ENCODE data around the gene GSK3B.
"Not testable (repeated sequence)": the region's sequence is repeated elsewhere in the genome, so short reads cannot be mapped to it uniquely, and the experiment has no call there.

The GSK3B gene

DNA sequence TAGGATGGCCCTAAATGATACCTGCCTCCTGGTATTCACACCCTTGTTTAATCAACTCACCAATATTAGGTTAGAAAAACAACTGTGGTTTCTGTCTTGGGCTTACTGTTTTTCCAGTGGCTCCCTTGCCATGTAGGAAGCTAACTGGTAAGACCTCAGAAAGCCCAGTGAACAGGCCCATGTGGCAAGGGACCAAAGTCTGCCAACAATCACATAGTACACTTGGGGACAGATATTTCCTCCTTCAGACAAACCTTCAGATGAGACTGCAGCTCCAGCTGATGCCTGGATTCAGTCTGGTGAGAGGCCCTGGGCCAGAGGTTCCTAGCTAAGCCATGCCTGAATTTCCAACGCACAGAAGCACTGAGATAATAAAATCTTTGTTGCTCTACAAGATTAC lies 96.1 kb downstream of the GSK3B start:
- no peak for DNase-seq

DNA sequence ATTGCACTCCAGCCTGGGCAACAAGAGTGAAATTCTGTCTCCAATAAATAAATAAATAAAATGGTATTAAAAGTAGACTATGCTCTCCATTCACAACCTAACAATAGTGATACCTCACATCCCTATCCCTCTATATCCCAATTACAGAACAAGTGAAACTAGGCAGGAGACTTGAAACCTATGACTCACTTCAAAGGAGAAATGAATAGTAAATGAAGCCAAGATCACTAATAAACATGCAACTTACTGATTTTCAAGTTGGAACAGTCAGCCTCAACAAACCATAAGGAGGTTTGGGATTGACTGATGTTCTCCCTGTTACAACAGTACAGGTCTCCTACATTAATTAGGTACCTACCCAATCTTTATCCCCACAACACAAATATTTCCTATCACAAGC lies 103.4 kb downstream of the GSK3B start:
- no peak for DNase-seq

DNA sequence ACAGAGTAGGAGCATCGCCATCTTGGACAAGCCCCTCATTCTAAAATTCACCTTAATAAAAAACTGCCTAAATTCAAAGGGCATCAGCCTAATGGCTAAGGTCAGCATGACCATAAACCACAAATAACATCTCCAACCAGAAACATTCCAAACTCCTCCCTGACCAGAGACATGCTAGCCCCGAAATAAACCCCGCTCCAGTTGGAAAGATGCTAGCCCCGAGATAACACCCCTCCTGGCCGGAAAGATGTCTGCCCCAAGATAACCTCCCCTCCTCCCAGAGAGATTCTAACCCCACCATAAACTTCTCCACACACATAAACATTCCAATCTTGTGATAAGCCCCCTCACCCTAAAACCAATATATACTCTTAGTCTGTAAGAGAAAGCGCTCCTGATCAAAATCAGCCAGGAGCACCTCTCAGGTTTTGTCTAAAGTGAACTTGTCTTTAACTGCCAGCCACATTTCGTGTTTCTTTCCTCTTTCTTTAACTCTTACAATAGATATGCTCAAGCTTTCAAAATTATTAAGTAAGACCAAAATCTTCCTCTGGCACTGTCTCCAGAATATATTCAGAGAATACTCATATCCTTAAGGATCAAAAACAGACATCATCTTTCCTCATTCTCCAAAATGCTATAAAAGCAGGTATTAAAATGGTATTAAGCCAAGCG lies 104.1 kb downstream of the GSK3B start:
- no peak for DNase-seq

DNA sequence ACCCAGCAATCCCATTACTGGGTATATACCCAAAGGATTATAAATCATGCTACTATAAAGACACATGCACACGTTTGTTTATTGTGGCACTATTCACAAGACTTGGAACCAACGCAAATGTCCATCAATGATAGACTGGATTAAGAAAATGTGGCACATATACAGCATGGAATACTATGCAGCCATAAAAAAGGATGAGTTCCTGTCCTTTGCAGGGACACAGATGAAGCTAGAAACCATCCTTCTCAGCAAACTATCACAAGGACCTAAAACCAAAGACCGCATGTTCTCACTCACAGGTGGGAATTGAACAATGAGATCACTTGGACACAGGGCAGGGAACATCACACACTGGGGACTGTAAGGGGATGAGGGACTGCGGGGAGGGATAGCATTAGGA lies 107.4 kb downstream of the GSK3B start:
- not testable (repeated sequence) for DNase-seq

DNA sequence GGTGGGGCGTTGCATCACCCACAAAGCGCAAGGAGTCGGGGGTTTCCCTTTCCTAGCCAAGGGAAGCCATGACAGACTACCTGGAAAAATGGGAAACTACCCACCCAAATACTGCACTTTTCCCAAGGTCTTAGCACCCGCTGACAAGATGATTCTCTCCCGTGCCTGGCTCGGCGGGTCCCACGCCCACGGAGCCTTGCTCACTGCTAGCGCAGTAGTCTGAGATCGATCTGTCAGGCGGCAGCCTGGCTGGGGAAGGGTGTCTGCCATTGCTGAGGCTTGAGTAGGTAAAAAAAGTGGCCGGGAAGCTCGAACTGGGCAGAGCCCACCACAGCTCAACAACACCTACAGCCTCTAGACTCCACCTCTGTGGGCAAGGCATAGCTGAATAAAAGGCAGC lies 112.9 kb downstream of the GSK3B start:
- no peak for DNase-seq

DNA sequence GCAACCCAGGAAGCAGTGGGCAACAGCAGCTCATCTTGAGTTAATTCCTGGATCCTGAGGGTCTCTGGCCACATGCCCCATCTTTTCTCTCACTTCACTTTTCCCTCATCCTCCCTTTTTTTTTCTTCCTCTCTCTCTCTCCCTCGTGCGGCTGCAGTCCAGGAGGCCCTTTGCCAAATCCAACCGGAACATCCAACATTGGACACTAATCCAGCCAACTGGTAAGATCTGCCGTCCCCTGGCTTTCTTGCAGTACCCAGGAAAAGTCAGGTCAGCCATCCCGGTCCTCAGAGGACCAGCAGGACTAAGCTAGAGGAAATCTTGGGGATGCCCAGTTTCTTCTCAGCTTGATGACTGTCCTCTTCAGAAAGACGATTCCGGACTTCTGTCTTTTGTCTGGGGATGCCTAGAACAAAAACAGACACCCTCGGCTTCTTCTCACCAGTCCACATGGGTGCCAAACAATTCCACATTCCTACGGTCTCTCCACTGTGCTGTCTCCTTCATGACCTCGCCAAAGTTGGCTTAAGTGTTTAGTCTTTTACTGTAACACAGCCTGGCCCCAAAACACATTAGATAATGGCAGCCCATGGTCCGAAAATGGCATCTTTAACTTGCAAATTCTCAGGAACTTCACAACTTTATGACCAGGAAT lies 115.6 kb downstream of the GSK3B start:
- DNase-seq = no peak

DNA sequence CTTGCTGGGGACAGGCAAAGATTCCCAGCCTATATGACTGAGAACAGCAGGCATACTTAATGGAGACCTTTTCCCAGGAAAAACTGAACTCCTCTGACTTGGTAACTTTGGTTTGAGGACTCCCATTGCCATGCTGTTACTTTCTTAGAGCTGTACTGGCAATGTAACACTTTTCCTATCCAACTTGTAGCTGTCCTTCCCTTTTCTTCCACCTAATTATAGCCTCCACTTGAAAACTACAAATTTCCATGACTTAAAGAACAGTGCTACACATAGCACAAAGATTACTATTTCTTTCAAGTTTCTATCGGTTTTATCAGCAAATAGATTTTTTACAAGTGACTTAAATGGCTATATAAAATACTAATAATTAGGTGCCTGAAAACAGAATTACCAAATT lies 116.9 kb downstream of the GSK3B start:
- DNase-seq = no peak

DNA sequence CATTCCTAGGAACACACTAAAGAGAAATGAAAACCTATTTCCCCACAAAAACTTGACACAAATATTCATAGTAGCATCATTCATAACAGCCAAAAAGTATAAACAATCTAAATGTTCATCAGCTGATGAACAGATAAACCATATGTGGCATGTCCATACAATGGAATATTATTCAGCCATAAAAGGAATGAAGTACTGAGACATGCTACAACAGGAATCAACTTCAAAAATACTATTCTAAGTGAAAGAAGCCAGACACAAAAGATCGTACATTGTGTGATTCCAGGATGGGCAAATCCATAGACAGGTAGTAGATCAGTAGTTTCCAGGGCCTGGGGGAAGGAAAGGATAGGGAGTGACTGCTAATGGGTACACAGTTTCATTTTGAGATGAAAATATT lies 118.0 kb downstream of the GSK3B start:
- no peak for DNase-seq

DNA sequence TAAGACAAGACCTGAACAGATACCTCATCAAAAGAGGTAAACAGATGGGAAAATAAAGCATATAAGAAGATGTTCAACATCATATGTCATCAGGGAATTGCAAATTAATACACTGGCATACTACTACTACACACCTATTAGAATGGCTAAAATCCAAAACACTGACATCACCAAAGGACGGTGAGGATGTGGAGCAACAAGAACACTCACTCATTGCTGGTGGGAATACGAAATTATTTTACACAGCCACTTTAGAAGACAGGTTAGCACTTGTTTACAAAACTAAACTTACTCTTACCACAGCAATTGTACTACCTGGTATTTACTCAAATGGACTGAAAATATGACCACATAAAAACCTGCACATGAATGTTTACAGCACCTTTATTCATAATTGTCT lies 119.6 kb downstream of the GSK3B start:
- DNase-seq = no peak

DNA sequence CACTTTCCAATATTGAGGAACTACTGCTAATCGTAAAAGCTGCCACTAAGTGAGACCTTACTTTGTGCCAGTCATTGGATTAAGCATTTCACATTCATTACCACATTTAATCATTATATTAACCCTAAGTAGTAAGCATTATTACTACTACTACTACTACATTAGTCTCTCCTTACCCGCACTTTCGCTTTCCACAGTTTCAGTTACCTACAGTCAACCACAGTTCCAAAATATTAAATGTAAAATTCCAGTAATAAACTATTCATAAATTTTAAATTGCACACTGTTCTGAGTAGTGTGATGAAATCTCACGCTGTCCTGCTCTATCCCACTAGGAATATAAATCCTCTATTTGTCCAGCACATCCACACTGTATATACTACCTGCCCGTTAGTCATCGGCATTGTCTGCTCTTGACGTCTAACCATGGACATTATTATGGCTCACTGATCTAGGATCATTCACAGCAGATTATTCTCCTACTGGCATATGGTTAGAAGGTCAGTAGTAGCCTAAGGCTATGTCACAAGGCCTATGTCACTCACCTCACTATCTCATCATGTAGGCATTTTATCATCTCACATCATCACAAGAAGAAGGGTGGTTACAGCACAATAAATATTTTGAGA lies 121.1 kb downstream of the GSK3B start:
- DNase-seq = no peak

DNA sequence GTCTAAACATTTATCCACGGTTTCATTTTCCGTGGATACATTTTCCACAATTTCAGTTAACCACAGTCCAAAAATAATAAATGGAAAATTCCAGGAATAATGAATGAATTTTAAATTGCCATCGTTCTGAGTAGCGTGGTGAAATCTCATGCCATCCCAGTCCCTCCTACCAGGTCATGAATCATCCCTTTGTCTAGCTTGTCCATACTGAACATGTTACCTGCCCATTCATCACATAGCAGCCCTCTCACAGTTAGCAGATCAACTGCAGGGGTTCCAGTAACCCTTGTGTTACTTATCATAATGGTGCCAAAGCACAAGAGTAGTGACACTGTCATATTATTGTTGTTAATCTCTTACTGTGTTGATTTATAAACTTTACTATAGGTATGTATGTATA lies 124.5 kb downstream of the GSK3B start:
- no peak for DNase-seq

DNA sequence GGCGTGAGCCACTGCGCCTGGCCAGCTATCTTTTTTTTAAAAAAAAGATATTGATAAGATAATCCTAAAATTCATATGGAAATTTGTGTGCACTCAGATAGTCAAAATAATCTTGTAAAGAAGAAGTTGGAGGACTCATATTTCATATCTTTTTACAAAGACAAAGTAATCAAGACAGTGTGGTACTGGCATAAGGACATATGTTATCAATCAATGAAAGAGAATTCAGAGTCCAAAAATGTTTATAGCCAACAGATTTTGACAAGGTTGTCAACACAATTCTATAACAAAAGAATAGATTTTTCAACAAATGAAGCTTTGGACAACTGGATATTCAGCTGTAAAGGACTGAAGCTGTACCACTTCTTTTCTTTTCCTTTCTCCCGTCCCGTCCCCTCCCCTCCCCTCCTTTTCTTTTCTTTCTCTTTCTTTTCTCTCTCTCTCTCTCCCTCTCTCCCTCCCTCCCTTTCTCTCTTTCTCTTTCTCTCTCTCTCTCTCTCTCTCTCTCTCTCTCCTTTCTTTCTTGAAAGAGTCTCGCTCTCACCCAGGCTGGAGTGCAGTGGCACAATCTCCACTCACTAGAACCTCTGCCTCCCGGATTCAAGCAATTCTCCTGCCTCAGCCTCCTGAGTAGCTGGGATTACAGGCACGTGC lies 126.8 kb downstream of the GSK3B start:
- no peak for DNase-seq

DNA sequence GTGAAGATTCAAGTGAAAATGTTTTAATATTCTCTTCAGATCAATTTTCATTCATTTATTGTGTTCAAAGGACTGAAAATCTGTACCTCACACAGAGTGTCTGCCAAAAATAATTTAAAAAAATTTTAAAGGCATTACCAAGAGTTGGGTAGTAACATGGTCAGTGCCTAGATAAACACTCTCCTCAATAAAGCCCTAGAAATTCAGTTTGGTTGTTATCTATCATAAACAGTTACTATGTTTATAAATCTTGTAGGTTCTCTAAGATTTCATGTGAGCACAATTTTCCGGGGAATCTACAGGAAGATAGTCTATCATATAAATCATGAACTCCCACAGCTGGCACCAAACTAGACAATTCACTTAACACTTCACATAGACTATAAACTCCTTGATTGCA lies 128.6 kb downstream of the GSK3B start:
- DNase-seq = no peak

DNA sequence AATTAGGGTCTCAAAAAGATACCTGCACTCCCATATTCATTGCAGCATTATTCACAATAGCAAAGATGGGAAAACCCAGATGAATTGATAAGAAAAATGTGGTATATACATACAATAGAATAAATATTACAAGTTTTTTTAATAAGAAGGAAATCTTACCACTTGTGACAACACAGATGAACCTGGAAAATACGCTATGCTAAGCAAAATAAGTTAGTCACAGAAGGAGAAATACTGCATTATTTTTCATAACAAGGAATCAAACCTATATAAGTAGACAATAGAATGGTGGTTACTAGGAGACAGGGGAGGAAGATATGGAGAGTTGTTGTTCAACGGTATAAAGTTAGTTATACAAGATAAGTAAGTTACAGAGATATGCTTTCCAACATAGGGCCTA lies 130.0 kb downstream of the GSK3B start:
- DNase-seq = no peak

DNA sequence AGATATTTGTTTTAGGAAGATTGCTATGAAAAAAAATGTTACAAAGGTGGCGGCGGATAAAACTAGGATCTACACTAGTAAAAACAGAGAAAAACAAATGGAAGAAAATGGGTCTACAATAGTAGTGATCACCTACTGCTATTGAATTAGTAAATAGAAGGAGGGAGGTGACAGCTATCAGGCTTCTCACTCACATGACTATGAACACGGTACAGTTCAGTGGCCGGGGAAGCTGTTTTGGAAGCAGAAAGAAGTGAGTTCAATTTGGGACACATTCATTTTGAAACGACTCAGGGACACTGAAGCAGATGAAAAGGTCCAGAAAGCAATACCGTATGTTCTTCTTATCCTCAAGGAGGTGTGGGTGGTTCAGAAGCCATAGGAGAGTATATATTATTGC lies 138.3 kb downstream of the GSK3B start:
- DNase-seq = no peak

DNA sequence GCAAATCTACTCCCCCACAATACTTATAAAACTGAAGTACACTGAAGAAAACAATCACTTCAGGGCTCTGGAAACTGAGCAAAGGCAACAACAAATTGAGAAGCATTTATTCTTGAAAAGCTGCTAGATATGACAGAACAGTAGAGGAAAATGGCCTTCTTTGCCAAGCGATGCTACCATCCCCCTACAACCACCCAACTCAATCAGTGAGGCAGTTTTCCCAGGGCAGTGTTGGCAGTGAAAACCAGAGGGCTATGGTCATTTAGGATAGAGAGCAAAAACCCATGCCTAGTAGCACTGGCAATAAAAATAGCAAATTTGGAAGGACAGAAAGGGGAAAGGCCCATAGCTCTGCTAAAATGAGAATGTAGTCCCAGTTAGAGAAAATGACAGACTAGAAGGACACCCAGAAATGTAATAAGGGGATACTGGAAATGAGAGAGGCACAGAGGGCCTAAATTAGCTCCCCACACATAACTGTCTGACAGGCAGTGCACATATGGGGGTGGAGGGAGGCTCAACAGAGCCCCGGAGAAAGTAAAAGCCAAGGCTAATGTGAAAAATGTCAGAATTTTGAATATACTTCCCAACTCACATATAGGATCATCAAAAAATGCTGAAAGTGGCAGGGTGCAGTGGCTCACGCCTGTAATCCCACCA lies 143.5 kb downstream of the GSK3B start:
- no peak for DNase-seq

DNA sequence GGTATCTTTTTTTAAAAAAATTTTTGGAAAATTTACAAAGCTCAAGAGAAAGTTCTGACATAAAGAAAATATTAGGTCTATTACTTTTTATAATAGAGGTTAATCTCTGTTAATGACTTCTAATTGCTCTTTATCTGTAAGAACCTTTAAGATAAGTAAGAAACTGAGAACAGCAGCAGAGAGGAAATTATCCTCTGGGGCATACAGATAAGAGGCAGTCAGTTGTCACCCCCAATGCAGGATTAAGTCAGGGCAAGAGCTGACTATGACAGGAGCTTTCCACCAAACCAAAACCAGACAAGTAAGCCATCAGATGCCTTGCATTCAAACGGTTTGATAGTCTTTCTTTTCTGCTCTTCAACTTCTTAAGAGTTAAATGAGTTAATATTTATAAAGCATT lies 149.0 kb downstream of the GSK3B start:
- DNase-seq = no peak

DNA sequence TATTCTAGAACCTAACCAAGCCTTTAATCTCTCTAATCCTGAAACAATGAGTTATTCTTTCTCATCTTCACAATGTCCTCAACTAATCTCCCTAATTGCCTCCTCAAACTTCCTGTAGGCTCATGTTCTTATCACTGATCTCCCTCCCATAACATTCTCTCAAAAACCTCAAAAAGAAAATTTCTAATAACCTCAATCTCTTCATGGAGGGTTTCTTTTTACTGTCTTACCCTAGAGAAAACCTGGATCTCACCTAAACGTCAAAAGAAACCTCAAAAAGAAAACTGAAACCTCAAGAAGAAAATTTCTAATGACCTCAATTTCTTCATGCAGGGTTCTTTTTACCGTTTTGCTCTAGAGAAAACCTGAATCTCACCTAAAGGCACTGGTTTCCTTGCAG lies 150.2 kb downstream of the GSK3B start:
- no peak for DNase-seq

DNA sequence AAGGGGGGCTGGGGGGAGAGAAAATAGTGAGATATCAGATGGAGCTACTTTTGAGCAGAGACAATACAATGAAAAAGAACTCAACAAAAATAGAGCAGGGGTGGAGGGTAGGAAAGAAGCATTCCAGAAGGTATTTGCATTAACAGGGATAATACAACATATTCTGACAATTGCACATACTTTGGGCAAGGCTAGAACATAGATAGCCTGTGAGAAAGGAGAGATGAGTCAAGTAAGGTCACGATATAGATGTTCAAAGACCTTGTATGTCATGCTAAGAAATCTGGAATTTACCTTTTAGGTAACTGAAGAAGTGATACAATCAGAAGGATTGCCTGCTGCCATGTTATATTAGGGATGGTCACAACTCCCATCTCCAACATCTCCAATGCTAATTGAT lies 155.2 kb downstream of the GSK3B start:
- no peak for DNase-seq

DNA sequence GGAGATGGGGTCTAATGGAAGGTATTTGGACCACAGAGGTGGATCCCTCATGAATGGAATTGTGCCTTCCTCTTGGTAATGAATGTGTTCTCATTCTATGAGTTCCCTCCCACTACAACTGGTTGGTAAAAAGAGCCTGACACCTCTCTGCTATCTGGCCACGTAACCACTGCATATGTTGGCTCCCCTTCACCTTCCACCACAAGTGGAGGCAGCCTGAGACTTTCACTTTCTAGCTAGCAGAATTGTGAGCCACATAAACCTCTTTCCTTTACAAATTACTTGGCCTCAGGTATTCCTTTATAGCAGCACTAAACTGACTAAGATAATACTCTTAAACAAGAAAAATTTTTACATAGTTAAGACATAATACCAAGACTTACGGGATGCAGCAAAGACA lies 157.0 kb downstream of the GSK3B start:
- peak; percentile 16 for DNase-seq

DNA sequence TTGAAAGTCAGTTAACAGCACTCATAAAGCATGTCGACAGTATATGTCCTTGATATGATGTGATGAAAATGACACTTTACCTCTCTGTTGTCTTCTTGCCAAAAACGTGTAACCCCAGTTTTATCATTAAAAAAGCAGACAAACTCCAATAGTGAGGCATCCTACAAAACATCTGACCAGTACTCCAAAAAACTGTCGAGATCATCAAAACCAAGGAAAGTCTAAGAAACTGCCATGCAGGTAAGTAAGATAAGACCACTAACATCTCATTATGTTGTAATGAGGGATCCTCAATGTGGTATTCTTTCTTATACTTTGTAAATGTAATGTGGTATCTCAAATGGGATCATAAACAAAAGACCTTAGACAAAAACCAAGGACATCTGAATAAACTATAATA lies 160.0 kb downstream of the GSK3B start:
- DNase-seq = no peak

DNA sequence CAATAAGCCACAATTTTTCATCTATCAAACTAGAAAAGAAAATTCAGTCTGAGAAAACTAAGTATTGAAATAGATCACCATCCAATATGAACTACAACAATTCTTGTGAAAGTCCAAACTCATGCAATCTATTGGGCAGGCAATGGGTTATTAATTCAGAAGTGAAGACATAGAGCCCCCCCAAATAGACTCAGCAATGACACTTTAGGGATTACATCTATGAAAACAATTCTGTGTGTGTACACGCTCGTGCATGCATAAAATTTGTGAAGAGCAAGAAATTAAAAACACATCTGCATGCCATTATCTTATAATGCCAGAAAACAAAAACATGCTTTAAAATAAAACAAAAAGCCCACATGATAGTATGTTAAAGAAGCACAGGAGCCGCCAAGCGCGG lies 161.0 kb downstream of the GSK3B start:
- no peak for DNase-seq

DNA sequence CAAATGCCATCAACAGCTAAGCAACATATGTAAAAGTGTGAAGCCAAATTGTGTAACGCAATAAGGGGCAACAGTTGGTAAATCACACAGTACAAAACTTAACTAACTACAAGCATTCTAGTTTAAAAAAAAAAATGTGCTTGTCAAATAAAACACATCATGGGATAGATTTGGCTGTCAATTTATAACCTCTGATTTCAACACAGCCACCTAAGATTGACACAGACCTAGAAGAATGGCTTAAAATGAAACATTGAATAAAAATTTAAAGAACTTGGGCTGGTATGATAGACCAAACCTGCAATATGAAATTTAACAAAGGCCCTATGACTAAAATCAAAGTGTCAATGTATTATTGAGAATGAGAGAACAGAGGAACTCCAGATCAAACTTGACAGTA lies 164.0 kb downstream of the GSK3B start:
- no peak for DNase-seq

DNA sequence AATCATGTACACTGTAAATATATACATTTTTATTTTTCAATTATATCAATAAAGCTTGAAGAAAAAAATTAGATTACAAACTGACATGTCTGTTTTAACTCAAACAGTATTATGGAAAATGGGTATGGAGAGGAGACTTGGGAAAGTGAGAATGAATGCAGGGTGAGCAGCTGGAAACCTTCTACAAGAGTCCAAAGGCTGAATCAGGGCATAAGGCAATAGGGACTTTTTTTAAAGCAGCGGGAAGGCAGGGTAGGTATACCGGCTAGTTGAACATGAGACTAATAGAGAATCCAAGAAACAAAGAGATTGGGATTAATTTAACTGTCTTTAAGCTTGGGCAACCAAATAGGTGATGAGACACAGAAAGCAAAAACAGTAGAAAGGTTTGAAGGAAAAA lies 167.1 kb downstream of the GSK3B start:
- no peak for DNase-seq

Data from CD4-positive, alpha-beta T cell treated with Interleukin-15 for 1 hour (primary cell).